NCI-H146 treated with DMSO at 0.1 percent for 48 hours (cell line): ENCODE measurements around the gene DHRS7.

Experiments
- DNase-seq: peaks from one replicate; lab custom pipeline; 2025; ENCODE audit not compliant: unreplicated experiment; lab: John Stamatoyannopoulos, UW

The DHRS7 gene

DNA sequence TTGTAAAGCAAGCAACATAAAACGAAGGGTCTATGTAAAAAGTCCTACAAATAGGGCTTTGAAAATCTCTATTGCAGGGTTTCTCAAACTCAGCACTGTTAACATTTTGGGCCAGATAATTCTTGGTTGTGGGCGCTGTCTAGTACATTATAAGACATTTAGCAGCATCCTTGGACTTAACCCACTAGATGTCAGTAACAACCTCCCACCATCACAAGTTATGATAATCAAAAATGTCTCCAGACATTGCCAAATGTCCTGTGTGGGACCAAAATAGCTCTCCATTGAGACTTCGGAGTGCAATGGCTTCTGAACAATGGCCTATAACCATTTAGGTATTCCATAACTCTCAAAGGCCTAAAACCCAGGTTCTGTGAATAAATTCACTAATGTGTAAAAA, 22.9 kb upstream of the DHRS7 start:
- DNase-seq: no peak

DNA sequence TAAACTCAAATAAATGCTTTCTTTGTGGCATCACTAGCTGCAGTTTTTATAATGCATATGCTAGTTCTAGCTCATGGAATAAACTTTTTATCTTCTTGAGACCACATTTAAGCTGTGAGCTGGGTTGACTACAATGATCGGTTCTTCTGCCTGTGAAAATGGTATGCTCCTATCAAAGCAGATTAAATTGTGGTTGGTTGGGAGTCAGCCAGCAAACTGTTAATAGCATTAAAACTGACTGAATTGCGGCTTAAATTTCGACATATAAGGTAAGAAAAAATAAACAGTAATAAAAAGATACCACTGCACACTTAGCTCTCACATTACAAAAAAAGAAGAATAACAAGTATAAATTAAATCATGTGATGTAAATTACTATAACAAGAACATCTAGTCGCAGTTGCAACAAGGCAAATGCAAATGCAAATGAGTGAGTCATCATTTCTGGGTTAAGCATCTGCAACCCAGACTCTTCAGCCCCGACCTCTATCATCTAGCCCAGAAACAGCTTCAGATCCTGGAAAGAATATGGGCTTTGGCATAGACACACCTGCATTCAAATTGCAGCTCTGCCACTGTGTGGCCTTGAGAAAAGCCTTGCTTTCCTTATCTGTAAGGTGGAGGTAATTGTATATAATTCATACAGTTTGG, 19.8 kb upstream of the DHRS7 start:
- DNase-seq: no peak

DNA sequence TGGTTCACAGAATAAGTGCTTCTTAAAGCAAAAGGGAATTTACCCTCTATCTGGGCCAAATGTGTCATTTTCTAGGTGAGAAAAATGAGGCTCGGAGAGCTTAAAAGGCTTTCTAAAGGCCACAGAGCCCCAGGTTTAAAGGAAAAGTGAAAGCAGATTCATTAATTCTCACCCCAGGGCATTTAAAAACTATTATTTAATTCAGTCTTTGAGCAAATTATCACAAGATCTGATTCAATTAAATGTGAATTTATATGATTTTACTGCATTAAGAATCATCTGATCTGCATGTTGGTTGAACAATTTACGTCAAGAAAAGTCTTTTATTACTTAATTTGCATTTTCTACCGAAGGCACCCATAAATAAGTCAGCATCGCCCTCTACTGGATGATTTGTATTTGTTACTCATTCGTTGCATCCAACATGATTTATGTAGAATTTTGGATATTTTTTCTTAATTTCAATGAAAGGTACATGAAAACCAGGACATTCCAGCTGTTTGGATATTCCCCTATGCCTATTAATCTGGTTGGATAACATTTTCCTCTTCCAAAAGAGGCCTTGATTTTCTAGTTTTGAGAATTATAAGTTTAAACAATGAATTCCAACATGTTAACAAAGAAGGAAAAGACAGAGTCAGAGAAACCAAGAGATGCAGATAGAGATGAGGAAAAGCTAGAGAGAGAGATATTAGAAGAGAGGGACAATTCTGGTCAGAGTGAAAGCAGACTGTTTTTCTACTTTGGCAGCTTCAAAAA, 19.1 kb upstream of the DHRS7 start:
- DNase-seq: peak; percentile 24

DNA sequence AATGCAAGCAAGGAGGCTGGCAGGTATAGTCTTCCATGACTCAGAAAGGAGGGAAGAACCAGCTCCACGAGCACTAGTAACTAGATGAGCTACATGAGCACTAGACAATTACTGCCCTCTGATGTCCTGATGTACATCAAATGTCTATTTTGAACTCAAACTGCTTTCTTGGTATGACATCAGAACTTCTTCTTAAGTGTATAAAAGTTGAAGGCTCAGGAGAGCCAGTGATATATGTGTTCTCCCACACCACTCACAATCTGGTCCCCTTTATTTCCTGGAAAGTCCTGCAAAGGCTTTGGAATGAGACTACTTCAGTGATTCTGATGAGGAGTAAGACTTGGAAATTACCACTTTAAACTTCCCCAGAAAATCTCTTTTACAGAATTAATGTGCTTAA, 18.5 kb upstream of the DHRS7 start:
- no peak for DNase-seq

DNA sequence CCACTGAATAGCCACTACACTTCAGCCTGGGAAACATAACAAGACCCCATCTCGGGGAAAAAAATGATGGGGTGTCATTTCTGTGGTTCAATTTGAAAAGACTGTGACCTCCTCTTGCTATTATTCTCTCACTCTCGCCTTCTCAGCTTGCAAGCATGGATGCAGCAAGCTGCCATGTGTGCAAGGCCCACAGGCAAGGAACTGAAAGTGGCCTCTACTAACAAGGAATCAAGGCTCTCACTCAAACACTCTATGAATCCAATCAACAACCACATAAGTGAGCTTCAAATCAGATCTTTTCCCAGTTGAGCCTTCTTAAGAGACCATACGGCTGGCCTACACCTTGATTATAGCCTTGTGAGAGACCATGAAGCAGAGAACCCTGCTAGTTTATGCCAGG, 17.9 kb upstream of the DHRS7 start:
- no peak for DNase-seq

DNA sequence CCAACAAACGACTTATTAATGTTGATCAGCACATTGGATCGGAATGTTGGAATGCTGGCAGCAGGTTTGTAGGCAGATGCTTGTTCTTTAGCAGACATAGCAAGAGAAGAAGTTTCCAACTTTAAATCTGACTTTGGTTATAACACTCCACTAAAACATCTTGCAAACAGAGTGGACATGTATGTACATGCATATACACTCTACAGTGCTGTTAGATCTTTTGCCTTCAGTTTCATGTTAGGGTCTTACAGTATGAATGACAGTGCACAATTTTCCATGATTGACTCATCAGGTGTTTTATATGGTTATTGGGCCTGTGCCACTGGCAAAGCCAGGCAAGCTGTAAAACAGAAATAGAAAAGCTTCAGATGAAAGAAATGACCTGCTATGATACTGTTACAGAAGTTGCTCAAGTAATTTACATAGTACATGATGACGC, 14.3 kb upstream of the DHRS7 start:
- DNase-seq: no peak

DNA sequence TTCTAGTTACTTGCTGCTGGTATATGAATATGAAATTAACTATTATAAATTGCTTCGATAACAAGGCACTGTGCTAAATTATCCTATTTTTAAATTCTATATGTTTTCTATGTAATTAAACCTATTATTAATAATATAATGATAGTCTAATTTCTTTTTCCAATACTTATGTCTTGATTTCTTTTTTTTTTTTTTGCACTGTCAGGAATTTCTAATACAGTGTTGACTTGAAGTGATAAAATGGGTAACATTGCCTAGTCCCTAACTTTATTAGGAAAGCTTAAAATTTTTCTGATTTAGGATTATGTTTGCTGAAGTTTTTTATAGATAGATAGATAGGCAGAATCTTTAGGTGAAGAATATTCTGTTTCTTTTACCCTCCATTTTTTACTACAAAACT, 13.6 kb upstream of the DHRS7 start:
- DNase-seq: no peak

DNA sequence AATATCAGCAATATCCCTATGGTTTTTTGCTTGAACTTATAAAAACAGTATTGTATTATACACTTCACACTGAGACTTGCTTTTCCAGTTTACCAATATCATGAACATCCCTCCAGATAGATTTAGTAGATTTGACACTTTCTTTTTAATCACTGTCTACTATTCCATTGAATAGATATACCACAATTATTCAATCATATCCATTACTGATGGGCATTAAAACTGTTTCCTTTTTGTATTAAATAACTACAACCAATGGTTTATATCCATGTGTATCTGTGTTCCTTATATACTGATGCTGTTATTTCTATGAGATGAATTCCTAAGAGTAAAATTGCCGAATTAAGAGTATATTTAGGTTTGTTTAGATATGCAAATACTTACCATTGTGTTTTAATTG, 13.0 kb upstream of the DHRS7 start:
- no peak for DNase-seq

DNA sequence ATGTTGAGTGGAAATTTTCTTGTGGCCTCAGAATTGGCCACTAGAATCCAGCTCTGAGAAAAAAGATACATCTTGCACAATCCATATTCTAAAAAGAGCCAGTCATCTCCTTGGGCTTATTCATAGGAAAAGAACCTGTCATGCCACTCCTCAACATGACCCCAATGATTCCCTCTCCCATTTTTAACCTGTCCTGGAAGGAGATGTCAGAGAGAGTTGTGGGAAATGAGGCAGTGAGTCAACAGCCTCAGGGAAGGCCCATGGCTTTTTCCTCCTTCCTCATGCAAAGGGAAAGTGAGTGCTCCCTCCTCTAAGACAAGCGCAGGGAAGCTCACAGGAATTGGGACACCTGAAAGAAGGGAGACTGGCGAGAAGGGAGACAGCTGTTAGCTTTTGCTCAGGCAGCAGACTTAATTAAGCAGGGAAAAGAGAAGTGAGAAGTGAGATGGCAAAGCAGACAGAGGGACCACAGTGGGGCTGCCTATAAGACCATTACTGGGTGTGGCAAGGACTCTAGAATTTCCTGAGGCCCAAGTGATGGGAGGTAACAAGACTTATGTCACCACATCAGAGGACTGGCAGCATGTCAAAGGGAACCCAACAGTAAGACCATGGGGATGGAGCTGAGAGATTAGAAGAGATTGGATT, 10.2 kb upstream of the DHRS7 start:
- DNase-seq: no peak

DNA sequence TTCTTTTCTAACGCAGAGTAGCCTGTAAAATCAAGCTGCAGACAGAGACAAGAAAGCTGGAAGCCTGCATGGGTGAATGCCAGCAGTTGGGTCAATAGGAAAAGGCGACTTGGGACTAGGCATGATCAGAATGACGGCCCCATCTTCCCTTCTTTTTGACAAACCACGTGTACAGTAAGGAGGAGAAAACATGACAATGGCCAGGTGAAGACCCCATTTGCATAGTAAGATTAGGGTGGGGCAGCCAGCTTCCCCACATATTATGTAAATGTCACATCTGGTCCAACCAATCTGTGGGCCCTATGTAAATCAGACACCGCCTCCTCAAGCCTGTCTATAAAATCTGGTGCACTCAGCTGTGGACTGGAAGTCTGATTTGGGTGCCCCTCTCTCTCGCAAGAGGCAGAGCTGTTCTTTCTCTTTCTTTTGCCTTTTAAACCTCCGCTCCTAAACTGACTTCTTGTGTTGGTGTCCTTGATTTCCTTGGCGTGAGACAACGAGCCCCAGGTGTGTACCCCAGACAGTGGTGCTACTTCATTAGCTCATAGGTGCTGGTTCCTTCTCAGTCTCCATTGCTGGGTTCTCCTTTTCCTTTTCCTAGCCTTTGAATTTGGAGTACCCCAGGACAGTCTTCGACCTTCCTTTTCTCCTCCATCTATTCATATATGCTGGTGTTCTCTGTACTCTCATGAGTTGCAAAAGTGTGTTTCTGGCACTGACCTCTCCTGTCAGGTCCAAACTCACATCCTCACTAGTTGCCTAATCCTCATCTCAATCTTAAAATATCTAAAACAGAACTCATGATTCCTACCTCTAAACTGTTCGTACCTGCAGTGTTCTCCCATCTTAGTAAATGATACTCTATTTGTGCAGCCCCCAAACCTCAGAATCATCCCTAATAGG, 9.4 kb upstream of the DHRS7 start:
- DNase-seq: no peak

DNA sequence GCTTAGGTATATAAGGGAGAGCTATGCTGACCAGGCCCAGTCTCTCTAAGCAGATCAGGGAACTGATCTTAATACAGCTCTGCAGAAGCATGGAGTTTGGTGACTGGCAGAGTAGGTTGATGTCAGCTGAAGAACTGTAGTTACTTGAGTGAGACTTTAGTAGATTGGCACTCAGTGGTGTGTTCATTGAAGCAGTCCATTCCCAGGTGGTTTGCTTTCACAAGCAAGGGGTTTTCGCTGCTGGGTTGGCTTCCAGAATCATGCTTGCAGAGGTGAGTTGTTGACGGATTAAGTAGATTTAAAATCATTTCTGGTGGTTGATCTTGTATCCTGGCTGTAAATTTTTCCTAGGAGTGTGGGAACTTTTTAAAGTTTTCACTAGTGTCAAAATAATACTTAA, 6.5 kb upstream of the DHRS7 start:
- no peak for DNase-seq

DNA sequence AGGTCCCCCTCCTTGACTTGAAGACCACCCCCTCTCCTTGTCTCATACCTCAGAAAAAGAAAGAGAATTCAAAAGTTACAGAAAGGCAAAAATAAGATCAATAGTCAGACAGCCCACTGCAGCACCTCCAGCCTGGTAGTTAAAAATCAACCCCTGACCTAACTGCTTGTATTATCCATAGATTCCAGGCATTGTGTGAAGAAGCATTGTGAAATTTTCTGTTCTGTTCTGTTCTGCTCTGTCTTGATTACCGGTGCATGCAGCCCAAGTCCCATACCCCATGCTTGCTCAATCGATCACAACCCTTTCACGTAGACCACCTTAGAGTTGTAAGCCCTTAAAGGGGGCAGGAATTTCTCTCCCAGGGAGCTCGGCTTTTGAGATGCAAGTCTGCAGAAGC, 5.8 kb upstream of the DHRS7 start:
- DNase-seq: no peak

DNA sequence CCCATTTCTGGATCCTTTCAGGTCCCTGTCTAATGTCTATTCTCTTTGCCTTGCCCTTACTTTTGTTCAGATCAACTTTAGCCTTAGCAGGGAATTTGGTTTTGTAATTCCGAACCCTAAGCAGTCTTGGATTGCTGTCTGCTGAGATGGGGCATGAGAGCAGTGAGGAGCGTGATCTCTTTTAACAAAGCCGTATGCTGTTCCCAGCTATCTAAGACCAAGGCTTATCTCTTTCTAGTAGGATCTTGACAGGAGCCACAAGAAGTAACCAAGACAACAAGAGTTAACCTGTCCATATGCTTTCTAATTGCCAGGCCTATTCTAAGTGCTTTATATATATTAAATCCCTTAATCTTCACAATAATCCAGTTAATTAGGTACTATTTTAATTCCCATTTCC, 4.5 kb upstream of the DHRS7 start:
- no peak for DNase-seq

DNA sequence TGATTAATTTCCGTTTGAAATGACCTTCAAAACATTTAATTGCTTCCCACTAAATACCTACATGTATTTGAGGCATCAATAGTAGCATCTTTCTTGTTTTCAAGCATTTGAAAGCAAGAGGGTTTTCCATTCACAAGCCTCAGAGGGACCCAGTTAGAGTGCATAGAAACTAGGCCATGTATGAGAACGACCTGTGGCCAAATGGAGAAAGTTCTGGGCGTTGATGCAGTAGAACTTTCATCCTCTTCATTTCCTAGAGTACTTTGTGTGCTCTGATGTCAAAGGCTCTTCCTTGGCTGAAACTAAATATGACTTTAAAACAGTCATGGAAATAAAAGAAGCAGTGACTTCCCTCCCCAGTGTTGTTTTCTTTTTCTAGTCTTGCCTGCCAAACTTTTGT, 944 bp upstream of the DHRS7 start:
- no peak for DNase-seq

DNA sequence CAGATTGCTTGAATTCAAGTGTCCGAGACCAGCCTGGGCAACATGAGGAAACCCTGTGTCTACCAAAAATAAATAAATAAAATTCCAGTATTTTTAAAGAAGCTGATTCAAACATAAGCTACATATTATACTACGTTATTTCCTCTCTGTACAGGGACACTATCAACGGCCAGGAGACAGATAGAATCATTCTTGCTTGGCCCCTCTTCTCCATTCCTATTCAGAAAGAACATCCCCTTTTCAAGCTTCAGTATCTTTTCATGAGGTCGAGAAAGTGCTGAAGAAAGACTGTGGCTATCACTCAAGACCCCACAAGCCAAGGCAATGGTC, 314 bp upstream of the DHRS7 start:
- no peak for DNase-seq

DNA sequence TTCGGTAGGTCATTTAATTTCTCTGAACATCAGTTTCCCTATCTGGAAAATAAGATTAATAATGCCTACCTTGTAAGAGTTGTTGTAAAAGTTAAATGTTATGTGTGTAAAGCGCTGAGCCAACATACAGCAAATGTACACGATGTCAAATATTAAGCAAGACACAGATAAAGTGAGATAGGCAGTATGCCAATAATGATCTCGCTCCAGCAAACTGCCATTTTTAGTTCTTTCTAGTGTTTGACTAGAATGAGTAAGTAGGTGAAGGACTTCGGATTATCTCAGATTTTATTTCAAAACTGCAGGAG, 840 bp downstream of the DHRS7 start:
- no peak for DNase-seq

DNA sequence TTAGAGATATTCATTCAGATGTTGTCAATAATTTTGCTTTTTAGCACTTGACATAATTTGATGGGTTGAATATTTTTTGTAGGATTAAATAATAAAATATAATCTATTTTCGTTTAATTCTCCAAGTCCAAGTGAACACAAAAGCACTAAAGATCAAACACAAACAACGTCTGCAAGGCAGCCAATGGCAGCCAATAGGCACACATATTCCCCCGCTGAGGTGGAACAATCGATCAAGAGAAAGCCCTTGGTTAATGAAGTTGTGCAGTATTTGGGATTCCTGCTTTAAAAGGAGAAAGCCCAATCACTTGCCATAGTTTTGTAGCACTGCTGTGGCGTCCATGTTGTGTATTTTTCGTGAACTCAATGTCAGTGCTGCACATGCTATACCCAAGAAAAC, 1.5 kb downstream of the DHRS7 start:
- DNase-seq: peak; percentile 28

DNA sequence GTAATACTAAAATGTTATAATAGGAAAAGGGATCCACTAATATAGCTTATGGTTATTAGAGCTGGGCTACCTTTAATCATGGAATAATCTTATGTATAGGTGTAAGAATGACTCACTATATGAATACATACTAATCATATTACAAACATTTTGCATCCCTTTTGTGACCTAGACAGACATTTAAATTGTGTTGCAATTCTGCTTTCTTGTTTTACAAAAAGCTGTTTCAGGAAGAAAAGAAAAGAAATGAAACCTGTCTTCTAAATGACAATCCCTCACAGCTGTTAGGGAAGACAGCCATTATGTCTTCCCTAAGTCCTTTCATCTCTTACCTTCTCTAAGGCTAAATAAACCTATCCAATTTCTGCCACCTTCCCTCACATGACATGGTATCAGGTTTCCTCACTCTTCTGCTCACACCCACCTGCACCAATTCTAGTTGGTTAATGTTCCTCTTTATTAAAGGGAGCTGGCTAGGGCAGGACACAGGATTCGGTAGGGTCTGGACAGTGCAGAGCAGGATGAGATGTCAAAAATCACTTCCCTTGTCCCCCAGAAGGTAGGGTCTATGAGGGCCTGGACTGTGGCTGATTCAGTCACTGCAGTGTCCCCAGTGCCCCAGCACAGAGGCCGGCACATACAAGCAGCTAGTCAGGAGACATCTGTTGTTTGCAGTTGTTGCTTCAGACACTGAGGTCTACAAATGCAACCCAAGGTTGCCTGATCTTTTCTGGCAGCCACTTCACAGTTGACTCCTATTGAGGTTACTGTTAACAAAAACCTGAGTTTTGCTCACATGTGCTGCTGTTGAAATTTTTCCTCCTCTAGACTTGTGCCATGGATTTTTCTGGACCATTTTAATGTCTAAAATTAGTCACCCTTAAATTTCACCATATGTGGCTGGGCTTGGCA, 3.7 kb downstream of the DHRS7 start:
- peak; percentile 56 for DNase-seq

DNA sequence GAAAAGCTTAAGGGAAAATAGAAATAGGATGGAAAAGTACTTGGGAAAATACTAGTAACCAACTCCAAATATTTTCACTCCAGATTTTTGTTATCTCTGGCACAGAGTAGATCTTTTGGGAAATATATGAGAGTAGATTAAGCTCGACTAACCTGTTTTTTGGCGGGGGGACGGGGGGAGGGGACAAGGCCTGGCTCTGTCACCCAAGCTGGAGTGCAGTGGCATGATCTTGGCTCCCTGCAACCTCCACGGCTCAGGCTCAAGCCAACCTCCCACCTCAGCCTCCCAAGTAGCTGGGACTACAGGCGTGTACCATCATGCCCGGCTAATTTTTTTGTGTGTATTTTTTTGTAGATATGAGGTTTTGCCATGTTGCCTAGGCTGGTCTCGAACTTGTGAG, 4.8 kb downstream of the DHRS7 start:
- DNase-seq: no peak

DNA sequence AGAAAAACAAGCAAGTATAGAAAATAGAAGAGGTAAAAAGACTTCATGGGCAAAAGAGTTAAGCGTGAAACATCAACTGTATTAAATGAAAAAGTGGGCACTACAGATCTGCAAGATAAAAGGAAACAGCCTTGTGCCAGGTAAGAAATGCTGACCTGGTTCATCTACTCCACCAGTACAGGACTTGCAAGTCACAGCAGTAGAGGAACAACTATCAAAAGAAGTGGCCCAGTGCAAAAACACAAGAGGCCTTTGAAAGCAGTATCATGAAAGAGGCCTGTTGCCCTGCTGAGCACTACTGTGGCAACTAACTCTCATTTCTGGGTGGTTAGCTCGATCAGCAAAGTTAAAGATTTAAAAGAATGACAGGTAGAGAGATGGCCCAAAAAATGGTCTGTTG, 10.5 kb downstream of the DHRS7 start:
- DNase-seq: no peak

DNA sequence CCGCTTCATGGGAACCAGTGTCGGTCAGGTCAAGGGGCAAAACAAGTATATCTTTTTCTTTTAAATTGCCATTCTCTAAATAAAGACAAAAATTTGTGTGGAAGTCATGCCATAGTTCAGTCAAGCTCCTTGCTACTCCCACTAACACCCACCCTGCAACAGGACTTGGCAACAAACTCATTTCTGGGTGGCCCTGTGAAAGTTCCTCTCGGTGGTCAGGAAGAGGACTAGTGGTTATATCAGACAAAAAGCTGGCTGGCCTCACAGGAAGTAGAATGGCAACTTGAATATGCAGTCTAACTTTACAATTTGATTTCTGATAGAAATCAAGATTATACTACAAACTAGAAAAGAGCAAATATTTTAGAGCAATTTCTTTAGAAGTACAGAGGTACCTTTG, 11.2 kb downstream of the DHRS7 start:
- DNase-seq: no peak
